Thyroid gland (tissue), 4 donors: ENCODE measurements around the gene ARRDC1. TPM values are rescaled to one million over a fixed set of nuclear protein-coding genes. Genes with fewer than 3 reads are reported as not detected.

Experiments
- DNase-seq, 2 donors: peaks; one replicate each; pipeline ENCODE4 v3.0.0-alpha.2; 2019
- H3K27ac ChIP-seq, 3 donors: fragments of 200-600 bp; sonication (generic); 1 replicate in 2 of 3; 2 replicates in 1 of 3; pipeline ENCODE4 v1.5.1; 2016 to 2019; ENCODE audit warnings: mild to moderate bottlenecking in 1 of 3, moderate library complexity in 1 of 3
- H3K27me3 ChIP-seq: fragments of 200-600 bp; sonication (generic); one replicate; pipeline ENCODE4 v1.5.1; 2019
- H3K36me3 ChIP-seq, 2 donors: fragments of 200-600 bp; sonication (generic); one replicate each; pipeline ENCODE4 v1.5.1; 2016 to 2019
- H3K4me1 ChIP-seq, 2 donors: fragments of 200-600 bp; sonication (generic); one replicate each; pipeline ENCODE4 v1.5.1; 2017 to 2019
- H3K4me3 ChIP-seq, 3 donors: fragments of 200-600 bp; sonication (generic); replicated peaks in 1 of 3; 1 replicate in 2 of 3; 2 replicates in 1 of 3; pipeline ENCODE4 v1.5.1; 2016; ENCODE audit warnings: mild to moderate bottlenecking in 1 of 3
- H3K9me3 ChIP-seq: fragments of 200-600 bp; sonication (generic); one replicate; pipeline ENCODE4 v1.5.1; 2017
- POLR2A ChIP-seq, 2 donors: fragments of 450-650 bp; IDR thresholded peaks; one replicate each; pipeline ENCODE4 v1.6.1; 2017; ENCODE audit warnings: antibody characterized with exemption in 2 of 2, mild to moderate bottlenecking in 2 of 2, moderate library complexity in 1 of 2
- WGBS, 2 donors: methylation state at CpG; one replicate each; pipeline ENCODE4 v1.1.5; 2017; 5-methylcytosine and 5-hydroxymethylcytosine counted together
- intact Hi-C: fragments of 100-400 bp; cut with DNase I; formaldehyde crosslinking; loops from one replicate; pipeline ENCODE4 v1.15.1; 2023
- total RNA-seq, 4 donors: library from RNA; depleted of rRNA; stranded (reverse); fragments of >200 nt; gene quantifications; one replicate each; pipeline ENCODE4 v1.2.3, GENCODE V29; 2016
- TF ChIP-seq, protein P1 (sequence below), 6 experiments: fragments of 200-600 bp in 3 of 6; fragments of 450-650 bp in 3 of 6; sonication (generic) in 3 of 6; IDR thresholded peaks; one replicate each; pipeline ENCODE4 v1.5.1; 2016 to 2019; ENCODE audit warnings: antibody characterized with exemption in 6 of 6, mild to moderate bottlenecking in 2 of 6, inconsistent platforms in 1 of 6, moderate library complexity in 1 of 6

ARRDC1 gene, protein sequence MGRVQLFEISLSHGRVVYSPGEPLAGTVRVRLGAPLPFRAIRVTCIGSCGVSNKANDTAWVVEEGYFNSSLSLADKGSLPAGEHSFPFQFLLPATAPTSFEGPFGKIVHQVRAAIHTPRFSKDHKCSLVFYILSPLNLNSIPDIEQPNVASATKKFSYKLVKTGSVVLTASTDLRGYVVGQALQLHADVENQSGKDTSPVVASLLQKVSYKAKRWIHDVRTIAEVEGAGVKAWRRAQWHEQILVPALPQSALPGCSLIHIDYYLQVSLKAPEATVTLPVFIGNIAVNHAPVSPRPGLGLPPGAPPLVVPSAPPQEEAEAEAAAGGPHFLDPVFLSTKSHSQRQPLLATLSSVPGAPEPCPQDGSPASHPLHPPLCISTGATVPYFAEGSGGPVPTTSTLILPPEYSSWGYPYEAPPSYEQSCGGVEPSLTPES
- 10 to 100 TPM; 45.6 to 66.2 (median 61.2) TPM for total RNA-seq

DNA sequence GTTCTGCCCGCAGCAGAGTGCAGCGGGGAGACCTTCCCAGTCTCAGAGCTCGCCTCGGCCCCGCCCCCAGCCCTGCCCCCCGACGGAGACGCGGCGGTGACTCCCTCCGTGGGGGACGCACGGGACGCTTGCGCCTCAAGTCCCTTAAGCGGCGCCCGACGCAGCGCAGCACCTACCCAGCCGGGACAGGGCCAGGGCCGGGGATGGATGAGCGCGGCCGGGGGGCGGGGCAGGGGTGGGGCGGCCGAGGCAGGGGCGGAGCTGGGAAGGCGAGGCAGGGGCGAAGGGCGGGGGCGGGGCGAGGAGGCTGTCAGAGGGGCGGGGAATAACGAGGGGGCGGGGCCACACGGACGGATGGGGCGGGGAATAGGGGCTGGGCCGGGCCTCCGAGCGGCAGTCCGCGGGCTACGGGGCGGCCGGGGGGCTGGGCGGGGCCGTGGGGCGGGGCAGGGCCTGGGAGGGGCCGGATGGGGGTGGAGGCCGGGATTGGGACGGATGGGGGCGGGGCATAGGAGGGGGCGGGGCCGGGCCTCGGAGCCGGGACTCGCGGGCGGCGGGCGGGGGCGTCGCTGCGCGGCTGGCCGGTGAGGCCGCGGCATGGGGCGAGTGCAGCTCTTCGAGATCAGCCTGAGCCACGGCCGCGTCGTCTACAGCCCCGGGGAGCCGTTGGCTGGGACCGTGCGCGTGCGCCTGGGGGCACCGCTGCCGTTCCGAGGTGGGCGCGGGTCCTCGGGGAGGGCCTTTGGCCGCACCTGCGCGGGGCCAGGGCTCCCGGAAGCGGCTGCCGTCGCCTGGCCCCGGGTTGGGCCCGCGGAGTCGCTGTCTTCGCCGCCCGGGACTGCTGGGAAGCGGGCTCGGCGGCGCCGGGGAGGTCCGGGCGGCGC is at the start of gene ARRDC1:
Gene ARRDC1 (plus strand): TSS at position 566 of the 884 bp plus-strand sequence. CDS start 32 bp downstream, at position 598.
- TF ChIP-seq, protein P1, sequence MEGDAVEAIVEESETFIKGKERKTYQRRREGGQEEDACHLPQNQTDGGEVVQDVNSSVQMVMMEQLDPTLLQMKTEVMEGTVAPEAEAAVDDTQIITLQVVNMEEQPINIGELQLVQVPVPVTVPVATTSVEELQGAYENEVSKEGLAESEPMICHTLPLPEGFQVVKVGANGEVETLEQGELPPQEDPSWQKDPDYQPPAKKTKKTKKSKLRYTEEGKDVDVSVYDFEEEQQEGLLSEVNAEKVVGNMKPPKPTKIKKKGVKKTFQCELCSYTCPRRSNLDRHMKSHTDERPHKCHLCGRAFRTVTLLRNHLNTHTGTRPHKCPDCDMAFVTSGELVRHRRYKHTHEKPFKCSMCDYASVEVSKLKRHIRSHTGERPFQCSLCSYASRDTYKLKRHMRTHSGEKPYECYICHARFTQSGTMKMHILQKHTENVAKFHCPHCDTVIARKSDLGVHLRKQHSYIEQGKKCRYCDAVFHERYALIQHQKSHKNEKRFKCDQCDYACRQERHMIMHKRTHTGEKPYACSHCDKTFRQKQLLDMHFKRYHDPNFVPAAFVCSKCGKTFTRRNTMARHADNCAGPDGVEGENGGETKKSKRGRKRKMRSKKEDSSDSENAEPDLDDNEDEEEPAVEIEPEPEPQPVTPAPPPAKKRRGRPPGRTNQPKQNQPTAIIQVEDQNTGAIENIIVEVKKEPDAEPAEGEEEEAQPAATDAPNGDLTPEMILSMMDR (IDR thresholded peaks at IDR 0.05), result no peak
- peak in 1 of 2 donors; percentile 78 for TF ChIP-seq POLR2A (IDR thresholded peaks at IDR 0.05)
- H3K9me3 ChIP-seq, result no peaks in the 10 kb centered on the region
- peaks cover 24 to 26% of the 10 kb centered on the region in 2 donors for H3K4me1 ChIP-seq
- no peaks in the 10 kb centered on the region for H3K36me3 ChIP-seq
- DNase-seq, result peak; percentile 97
- H3K4me3 ChIP-seq, result peak within 1 kb of the TSS; percentile 75 to 86 (median 86)
- no peaks in the 10 kb centered on the region for H3K27me3 ChIP-seq
- intact Hi-C loops, result no loop called here
- WGBS, 2 donors, result no CpG with 5 or more reads among the region's 111 CpGs
- peak within 1 kb of the TSS; percentile 38 to 91 (median 84) for H3K27ac ChIP-seq

DNA sequence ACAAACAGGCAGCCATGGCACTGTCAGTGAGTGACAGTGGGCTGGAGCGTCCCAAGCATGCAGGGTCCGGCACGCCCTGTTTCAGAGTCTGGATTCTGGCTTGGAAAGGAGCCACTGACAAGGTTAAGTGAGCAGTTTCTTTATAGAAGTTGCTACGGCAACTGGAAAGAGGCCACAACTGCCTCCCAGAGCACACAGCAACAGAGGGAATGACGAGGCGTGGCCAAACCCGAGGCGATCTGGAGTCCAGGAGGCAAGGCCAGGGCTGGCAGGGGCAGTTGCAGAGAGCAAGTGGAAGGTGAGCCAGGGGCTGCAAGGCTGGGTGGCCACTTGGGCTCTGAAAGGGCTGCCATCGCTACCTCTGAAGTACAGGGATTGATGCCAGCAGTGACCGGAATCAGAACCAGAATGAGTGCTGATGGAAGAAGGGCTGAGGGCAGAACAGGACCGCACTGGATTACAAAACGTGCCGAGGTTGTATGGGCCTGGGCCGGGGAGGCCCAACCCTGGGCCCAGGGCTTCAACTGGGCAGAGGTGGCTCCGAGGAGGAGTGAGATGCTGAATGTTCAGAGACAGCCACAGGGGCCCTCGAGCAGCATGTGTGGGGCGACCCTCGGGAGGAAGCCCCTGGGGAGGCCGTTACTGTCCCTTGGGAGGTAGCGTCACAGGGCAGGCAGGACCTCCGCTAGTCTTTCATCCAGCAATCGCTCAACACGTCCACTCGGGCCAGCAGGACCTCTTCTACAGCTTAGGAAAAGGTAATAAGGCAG is 49.2 kb upstream of the ARRDC1 start:
- 86 to 89% methylated on average over 24 of the region's 24 CpGs for WGBS, 2 donors
- no peaks in the 10 kb centered on the region for H3K9me3 ChIP-seq

DNA sequence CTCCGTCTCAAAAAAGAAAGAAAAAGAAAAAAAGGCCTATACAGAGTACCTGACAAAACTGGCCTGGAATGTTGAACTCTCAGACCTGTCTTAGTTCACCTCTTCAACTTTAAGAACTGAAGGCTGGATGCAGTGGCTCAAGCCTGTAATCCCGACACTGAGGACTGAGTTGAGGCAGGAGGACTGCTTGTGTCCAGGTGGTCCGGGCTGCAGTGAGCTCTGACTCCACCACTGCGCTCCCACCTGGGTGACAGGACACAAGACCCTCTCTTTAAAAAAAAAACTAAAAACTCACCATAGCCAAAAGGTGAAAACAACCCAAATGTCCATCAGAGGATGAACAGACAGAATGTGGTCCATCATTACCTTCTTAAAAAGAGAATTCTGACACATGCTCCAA is 47.4 kb upstream of the ARRDC1 start:
- no peaks in the 10 kb centered on the region for H3K9me3 ChIP-seq
- H3K36me3 ChIP-seq, result peaks cover 4 to 16% of the 10 kb centered on the region in 2 donors
- DNase-seq, result no peak
- intact Hi-C loops, result loop anchor here (10.0 kb wide), 1 partner anchor 57 kb away; the partner anchor contains the start of gene EHMT1
- H3K4me3 ChIP-seq, result no peak overlapping the region
- H3K27ac ChIP-seq, result no peak overlapping the region
- no peaks in the 10 kb centered on the region for H3K4me1 ChIP-seq
- 96% methylated on average over 4 of the region's 4 CpGs for WGBS, 2 donors
- no peaks in the 10 kb centered on the region for H3K27me3 ChIP-seq
- no peak for TF ChIP-seq POLR2A (IDR thresholded peaks at IDR 0.05)
- TF ChIP-seq, protein P1 (IDR thresholded peaks at IDR 0.05), result no peak

More for the DNA sequence above, 49.2 kb upstream of the ARRDC1 start:
- DNase-seq, result no peak
- no peaks in the 10 kb centered on the region for H3K27me3 ChIP-seq
- intact Hi-C loops, result loop anchor here (10.0 kb wide), 1 partner anchor 59 kb away; the partner anchor contains the start of gene EHMT1
- no peak overlapping the region for H3K27ac ChIP-seq
- no peak overlapping the region for H3K4me3 ChIP-seq
- peaks cover 4 to 16% of the 10 kb centered on the region in 2 donors for H3K36me3 ChIP-seq
- no peak for TF ChIP-seq POLR2A (IDR thresholded peaks at IDR 0.05)
- TF ChIP-seq, protein P1 (IDR thresholded peaks at IDR 0.05), result no peak
- H3K4me1 ChIP-seq, result peaks cover 0 to 5% of the 10 kb centered on the region in 2 donors

DNA sequence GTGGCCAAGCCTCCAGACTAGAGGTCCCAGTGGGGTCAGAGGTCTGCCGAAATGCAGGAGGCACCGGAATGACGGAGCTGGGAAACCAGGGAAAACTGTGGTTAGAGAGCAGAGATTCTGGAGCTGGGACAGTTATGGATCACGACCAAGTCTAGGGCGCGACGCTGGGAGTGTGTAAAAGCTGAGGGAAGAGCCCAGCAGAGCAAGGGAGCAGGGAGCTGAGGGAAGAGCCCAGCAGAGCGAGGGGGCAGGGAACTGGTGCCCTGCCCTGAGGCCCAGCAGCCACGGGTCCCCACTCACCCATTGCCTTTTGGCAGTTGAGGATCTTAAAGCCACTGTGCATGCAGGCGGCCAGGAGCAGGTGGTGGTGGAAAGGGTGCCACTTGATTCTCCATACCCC is 41.4 kb upstream of the ARRDC1 start:
- Histone ChIP-seq H3K4me3 (no peak overlapping the region), H3K27ac (no peak overlapping the region), H3K9me3 (no peaks in the 10 kb centered on the region), H3K4me1 (no peaks in the 10 kb centered on the region), H3K27me3 (no peaks in the 10 kb centered on the region), H3K36me3 (peaks cover 8 to 18% of the 10 kb centered on the region in 2 donors)
- DNase-seq, result no peak
- intact Hi-C loops, result no loop called here
- WGBS, 2 donors, result 95 to 96% methylated on average over 10 of the region's 10 CpGs
- TF ChIP-seq POLR2A (IDR thresholded peaks at IDR 0.05), result no peak
- TF ChIP-seq, protein P1 (IDR thresholded peaks at IDR 0.05), result no peak
